ENCODE measurements around the gene ANGPT4. TPM values are rescaled to one million over a fixed set of nuclear protein-coding genes. Genes with fewer than 3 reads are reported as not detected.

Gene ANGPT4
- total and polyA plus RNA-seq, 2 of the 13 experiments (the other 11 are each of a cell fraction or from before 2014, with no cell fraction given) = not detected

GRCh38 chr20:906703-907270 lies 9.3 kb downstream of the ANGPT4 start:
- no TSS peak for BruUV-seq (replicated peaks)
- ATAC-seq = no peak
- in situ Hi-C loops (cut with HindIII; ENCODE audit: extremely low pct_ligation_motif_present, low pct_unique_long_range_greater_than_20kb) = no loop called here

More at GRCh38 chr20:906703-907270, 9.3 kb downstream of the ANGPT4 start:
- peaks cover 0 to 9% of the 10 kb centered on the region in 2 experiments; a peak in 1 of 5 replicates for H3K27me3 ChIP-seq (ENCODE audit: control insufficient read depth in 1 of 2, insufficient read depth in 2 of 2, low read length in 2 of 2)
- CTCF ChIA-PET (ENCODE audit: low intra/inter-chr PET ratio, low total read pairs) = no interaction called here
- no peak overlapping the region for H2AFZ ChIP-seq (ENCODE audit: low read length)
- TF ChIP-seq KLF6 (CRISPR knock-in tag; IDR thresholded peaks at IDR 0.05) (no peak), KLF11 (CRISPR knock-in tag; IDR thresholded peaks at IDR 0.05) (no peak), ZNF207 (IDR thresholded peaks at IDR 0.05; ENCODE audit: borderline replicate concordance) (no peak), ATF7 (IDR thresholded peaks at IDR 0.05) (no peak), ATF7 (CRISPR knock-in tag; IDR thresholded peaks at IDR 0.05) (no peak), MEIS2 (CRISPR knock-in tag; IDR thresholded peaks at IDR 0.05) (no peak), HMG20A (CRISPR knock-in tag; IDR thresholded peaks at IDR 0.05; ENCODE audit: borderline replicate concordance) (no peak), NCOR1 (IDR thresholded peaks at IDR 0.05; ENCODE audit: borderline replicate concordance, low read length) (no peak), KAT7 (CRISPR knock-in tag; IDR thresholded peaks at IDR 0.05; ENCODE audit: borderline replicate concordance) (no peak), NCOA1 (CRISPR knock-in tag; IDR thresholded peaks at IDR 0.05) (no peak), SKI (IDR thresholded peaks at IDR 0.05; ENCODE audit: partially characterized antibody) (no peak), KDM5B (CRISPR knock-in tag; IDR thresholded peaks at IDR 0.05; ENCODE audit: borderline replicate concordance) (no peak), ATF2 (CRISPR knock-in tag; IDR thresholded peaks at IDR 0.05) (no peak), ZNF614 (CRISPR knock-in tag; IDR thresholded peaks at IDR 0.05; ENCODE audit: borderline replicate concordance) (no peak), TERF1 (CRISPR knock-in tag; IDR thresholded peaks at IDR 0.05) (no peak), MEF2D (CRISPR knock-in tag; IDR thresholded peaks at IDR 0.05) (no peak)
- TF ChIP-seq, protein P1, sequence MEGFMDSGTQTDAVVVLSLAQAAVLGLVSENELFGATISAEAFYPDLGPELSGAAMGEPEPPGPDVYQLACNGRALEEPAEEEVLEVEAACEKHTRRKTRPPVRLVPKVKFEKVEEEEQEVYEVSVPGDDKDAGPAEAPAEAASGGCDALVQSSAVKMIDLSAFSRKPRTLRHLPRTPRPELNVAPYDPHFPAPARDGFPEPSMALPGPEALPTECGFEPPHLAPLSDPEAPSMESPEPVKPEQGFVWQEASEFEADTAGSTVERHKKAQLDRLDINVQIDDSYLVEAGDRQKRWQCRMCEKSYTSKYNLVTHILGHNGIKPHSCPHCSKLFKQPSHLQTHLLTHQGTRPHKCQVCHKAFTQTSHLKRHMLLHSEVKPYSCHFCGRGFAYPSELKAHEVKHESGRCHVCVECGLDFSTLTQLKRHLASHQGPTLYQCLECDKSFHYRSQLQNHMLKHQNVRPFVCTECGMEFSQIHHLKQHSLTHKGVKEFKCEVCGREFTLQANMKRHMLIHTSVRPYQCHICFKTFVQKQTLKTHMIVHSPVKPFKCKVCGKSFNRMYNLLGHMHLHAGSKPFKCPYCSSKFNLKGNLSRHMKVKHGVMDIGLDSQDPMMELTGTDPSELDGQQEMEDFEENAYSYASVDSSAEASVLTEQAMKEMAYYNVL (CRISPR knock-in tag; IDR thresholded peaks at IDR 0.05; ENCODE audit: borderline replicate concordance) = no peak
- TF ChIP-seq, protein P2, sequence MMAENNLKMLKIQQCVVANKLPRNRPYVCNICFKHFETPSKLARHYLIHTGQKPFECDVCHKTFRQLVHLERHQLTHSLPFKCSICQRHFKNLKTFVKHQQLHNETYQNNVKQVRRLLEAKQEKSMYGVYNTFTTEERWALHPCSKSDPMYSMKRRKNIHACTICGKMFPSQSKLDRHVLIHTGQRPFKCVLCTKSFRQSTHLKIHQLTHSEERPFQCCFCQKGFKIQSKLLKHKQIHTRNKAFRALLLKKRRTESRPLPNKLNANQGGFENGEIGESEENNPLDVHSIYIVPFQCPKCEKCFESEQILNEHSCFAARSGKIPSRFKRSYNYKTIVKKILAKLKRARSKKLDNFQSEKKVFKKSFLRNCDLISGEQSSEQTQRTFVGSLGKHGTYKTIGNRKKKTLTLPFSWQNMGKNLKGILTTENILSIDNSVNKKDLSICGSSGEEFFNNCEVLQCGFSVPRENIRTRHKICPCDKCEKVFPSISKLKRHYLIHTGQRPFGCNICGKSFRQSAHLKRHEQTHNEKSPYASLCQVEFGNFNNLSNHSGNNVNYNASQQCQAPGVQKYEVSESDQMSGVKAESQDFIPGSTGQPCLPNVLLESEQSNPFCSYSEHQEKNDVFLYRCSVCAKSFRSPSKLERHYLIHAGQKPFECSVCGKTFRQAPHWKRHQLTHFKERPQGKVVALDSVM (CRISPR knock-in tag; IDR thresholded peaks at IDR 0.05) = no peak
- H3K9me3 ChIP-seq (ENCODE audit: low read length) = no peaks in the 10 kb centered on the region
- intact Hi-C loops (cut with micrococcal nuclease; ENCODE audit: unreplicated experiment) = no loop called here
- H3K9ac ChIP-seq (ENCODE audit: insufficient read depth, low read depth, low read length) = no peak overlapping the region
- no peaks in the 10 kb centered on the region for H3K36me3 ChIP-seq (replicated peaks in 1 of 2; ENCODE audit: control insufficient read depth in 1 of 2, insufficient read depth in 2 of 2, low read length in 2 of 2)
- no peak overlapping the region for H3K4me3 ChIP-seq (replicated peaks in 1 of 3; ENCODE audit: insufficient read depth in 1 of 3, low read depth in 2 of 3, low read length in 3 of 3)
- H3K79me2 ChIP-seq (ENCODE audit: insufficient read depth, low read length) = no peaks in the 10 kb centered on the region
- H3K4me1 ChIP-seq (ENCODE audit: insufficient read depth, low read length) = peaks cover 15% of the 10 kb centered on the region
- no peak overlapping the region for H3K27ac ChIP-seq (ENCODE audit: extremely low read length, insufficient read depth, low read length)
- no peaks in the 10 kb centered on the region for H4K20me1 ChIP-seq (ENCODE audit: insufficient read depth, low read length)
- FAIRE-seq (no peak), DNase-seq (ENCODE audit: low spot score) (no peak)
- POLR2A ChIA-PET = no interaction called here
- no peak overlapping the region for H3K4me2 ChIP-seq (ENCODE audit: low read depth, low read length)
- 31% methylated on average over 4 of the region's 4 CpGs for WGBS (ENCODE audit: low lambda C conversion rate)
